Suppressor macrophage treated with lipopolysaccharide for 4 hours (primary cell): ENCODE data around the gene MAEL.
A peak's percentile ranks its signal among the peaks of the same experiment; 100 is the strongest.

ENCODE experiments used
- DNase-seq: peaks from one replicate; pipeline ENCODE4 v3.0.0-alpha.2; 2020

The MAEL gene

GRCh38 chr1:167057241-167057688, 68.2 kb downstream of the MAEL start:
- peak; percentile 13 for DNase-seq

- DNase-seq, result peak; percentile 76
Measured at GRCh38 chr1:167059045-167059808, 70.1 kb downstream of the MAEL start.

- no peak for DNase-seq
Measured at GRCh38 chr1:167059809-167060107, 70.7 kb downstream of the MAEL start.

GRCh38 chr1:167060141-167061072, 71.3 kb downstream of the MAEL start:
- no peak for DNase-seq

GRCh38 chr1:167061073-167061464, 72.0 kb downstream of the MAEL start:
- DNase-seq, result no peak

- DNase-seq, result no peak
Measured at GRCh38 chr1:167064621-167065020, 75.5 kb downstream of the MAEL start.

GRCh38 chr1:167065471-167065870, 76.4 kb downstream of the MAEL start:
- no peak for DNase-seq

- peak; percentile 84 for DNase-seq
Measured at GRCh38 chr1:167066333-167067122, 77.4 kb downstream of the MAEL start.

GRCh38 chr1:167067904-167068303, 78.8 kb downstream of the MAEL start:
- no peak for DNase-seq

GRCh38 chr1:167068761-167069160, 79.7 kb downstream of the MAEL start:
- no peak for DNase-seq

- DNase-seq, result no peak
Measured at GRCh38 chr1:167071286-167071685, 82.2 kb downstream of the MAEL start.
